H9 (cell line): Measurements from ENCODE around the gene DTD1. TPM values are rescaled to one million over a fixed set of nuclear protein-coding genes. Genes with fewer than 3 reads are reported as not detected.

Experiments
- DNase-seq: peaks from one replicate; pipeline ENCODE4 v3.0.0-alpha.2; 2017
- H2AFZ ChIP-seq: one replicate; pipeline ENCODE4 v1.6.1; 2013; ENCODE audit warnings: mild to moderate bottlenecking, low read length, control low read depth, moderate library complexity
- H2AK5ac ChIP-seq: 2 replicates; pipeline ENCODE4 v1.6.1; 2013; ENCODE audit warnings: low read length, control low read depth, mixed read lengths; ENCODE audit not compliant: insufficient read length
- H2BK120ac ChIP-seq: one replicate; pipeline ENCODE4 v1.6.1; 2013; ENCODE audit warnings: low read depth, mild to moderate bottlenecking, low read length, control low read depth, inconsistent platforms; ENCODE audit not compliant: poor library complexity, severe bottlenecking
- H2BK12ac ChIP-seq: 2 replicates; pipeline ENCODE4 v1.6.1; 2013; ENCODE audit warnings: low read length, control low read depth, mixed read lengths, low read depth; ENCODE audit not compliant: insufficient read length
- H2BK15ac ChIP-seq: 2 replicates; pipeline ENCODE4 v1.6.1; 2013; ENCODE audit warnings: low read depth, low read length, control low read depth
- H2BK20ac ChIP-seq: one replicate; pipeline ENCODE4 v1.6.1; 2013; ENCODE audit warnings: low read depth, mild to moderate bottlenecking, low read length, control low read depth, inconsistent platforms; ENCODE audit not compliant: poor library complexity, severe bottlenecking
- H2BK5ac ChIP-seq: 2 replicates; pipeline ENCODE4 v1.6.1; 2013; ENCODE audit warnings: low read length, control low read depth, mixed read lengths; ENCODE audit not compliant: insufficient read length
- H3K14ac ChIP-seq: 2 replicates; pipeline ENCODE4 v1.6.1; 2013; ENCODE audit warnings: low read length, control low read depth; ENCODE audit not compliant: insufficient read depth
- H3K18ac ChIP-seq: 2 replicates; pipeline ENCODE4 v1.6.1; 2013; ENCODE audit warnings: low read depth, mild to moderate bottlenecking, mixed read lengths, low read length, control low read depth; ENCODE audit not compliant: insufficient read length
- H3K23ac ChIP-seq: 2 replicates; pipeline ENCODE4 v1.6.1; 2013; ENCODE audit warnings: low read length, control low read depth, mixed read lengths, low read depth; ENCODE audit not compliant: insufficient read length
- H3K23me2 ChIP-seq: 2 replicates; pipeline ENCODE4 v1.6.1; 2013; ENCODE audit warnings: low read depth, mild to moderate bottlenecking, mixed read lengths, low read length, control low read depth; ENCODE audit not compliant: insufficient read length, poor library complexity, severe bottlenecking
- H3K27ac ChIP-seq: 2 replicates; pipeline ENCODE4 v1.5.1; 2013; ENCODE audit warnings: low read length, control low read depth, mixed read lengths, low read depth; ENCODE audit not compliant: insufficient read length
- H3K27me3 ChIP-seq: 2 replicates; pipeline ENCODE4 v1.6.1; 2013; ENCODE audit warnings: low read length, control low read depth, inconsistent platforms; ENCODE audit not compliant: insufficient read depth
- H3K4ac ChIP-seq: 2 replicates; pipeline ENCODE4 v1.6.1; 2013; ENCODE audit warnings: low read depth, mild to moderate bottlenecking, control low read depth, inconsistent platforms, low read length, moderate library complexity
- H3K4me1 ChIP-seq: 2 replicates; pipeline ENCODE4 v1.6.1; 2013; ENCODE audit warnings: low read length, control low read depth, inconsistent platforms; ENCODE audit not compliant: insufficient read depth
- H3K4me2 ChIP-seq: 2 replicates; pipeline ENCODE4 v1.6.1; 2013; ENCODE audit warnings: low read length, control low read depth, mixed read lengths; ENCODE audit not compliant: insufficient read length, insufficient read depth
- H3K56ac ChIP-seq: 2 replicates; pipeline ENCODE4 v1.6.1; 2013; ENCODE audit warnings: low read depth, mild to moderate bottlenecking, mixed read lengths, low read length, control low read depth; ENCODE audit not compliant: insufficient read length
- H3K79me1 ChIP-seq: 2 replicates; pipeline ENCODE4 v1.6.1; 2013; ENCODE audit warnings: low read depth, mild to moderate bottlenecking, moderate library complexity, low read length, control low read depth, inconsistent platforms; ENCODE audit not compliant: insufficient read depth, poor library complexity, severe bottlenecking
- H3K79me2 ChIP-seq: 2 replicates; pipeline ENCODE4 v1.6.1; 2013; ENCODE audit warnings: low read length, control low read depth, inconsistent platforms; ENCODE audit not compliant: insufficient read depth
- H3K9ac ChIP-seq: 2 replicates; pipeline ENCODE4 v1.6.1; 2013; ENCODE audit warnings: low read length, control low read depth, mixed read lengths; ENCODE audit not compliant: insufficient read length; ENCODE audit errors: extremely low read depth
- H3K9me3 ChIP-seq: one replicate; pipeline ENCODE4 v1.6.1; 2013; ENCODE audit warnings: low read depth, low read length, inconsistent platforms; ENCODE audit not compliant: control insufficient read depth
- H3T11ph ChIP-seq: one replicate; pipeline ENCODE4 v1.6.1; 2013; ENCODE audit warnings: mild to moderate bottlenecking, low read length, control low read depth, inconsistent platforms
- H4K20me1 ChIP-seq: one replicate; pipeline ENCODE4 v1.6.1; 2013; ENCODE audit not compliant: control insufficient read depth, insufficient read length, insufficient read depth
- H4K5ac ChIP-seq: 2 replicates; pipeline ENCODE4 v1.6.1; 2013; ENCODE audit warnings: low read depth, mild to moderate bottlenecking, mixed read lengths, low read length, control low read depth; ENCODE audit not compliant: insufficient read length
- H4K8ac ChIP-seq: replicated peaks from 2 replicates; pipeline ENCODE4 v1.6.1; 2013; ENCODE audit warnings: low read length, control low read depth, mixed read lengths, low read depth; ENCODE audit not compliant: insufficient read length
- H4K91ac ChIP-seq: 2 replicates; pipeline ENCODE4 v1.6.1; 2013; ENCODE audit warnings: low read depth, mild to moderate bottlenecking, moderate library complexity, mixed read lengths, low read length, control low read depth; ENCODE audit not compliant: insufficient read length
- H3K27ac Mint-ChIP-seq, 3 experiments: 2 replicates in 2 of 3; 3 replicates in 1 of 3; pipeline ENCODE4 v1.8.0; 2020 to 2021; ENCODE audit warnings: mixed read lengths in 3 of 3, mild to moderate bottlenecking in 1 of 3, moderate library complexity in 1 of 3
- H3K27me3 Mint-ChIP-seq: 2 replicates; pipeline ENCODE4 v1.8.0; 2021; ENCODE audit warnings: low read depth, mild to moderate bottlenecking, moderate library complexity, mixed read lengths
- H3K36me3 Mint-ChIP-seq, 3 experiments: 2 replicates in 2 of 3; 3 replicates in 1 of 3; pipeline ENCODE4 v1.8.0; 2020 to 2021; ENCODE audit warnings: low read depth in 3 of 3, mixed read lengths in 3 of 3; ENCODE audit not compliant: insufficient read depth in 1 of 3
- H3K4me1 Mint-ChIP-seq, 2 experiments: 2 replicates each; pipeline ENCODE4 v1.8.0; 2020; ENCODE audit warnings: mixed read lengths in 2 of 2
- H3K4me3 Mint-ChIP-seq, 2 experiments: 2 replicates in 1 of 2; 3 replicates in 1 of 2; pipeline ENCODE4 v1.8.0; 2020 to 2021; ENCODE audit warnings: mild to moderate bottlenecking in 2 of 2, mixed read lengths in 2 of 2, moderate library complexity in 1 of 2
- H3K9me3 Mint-ChIP-seq, 2 experiments: 2 replicates in 1 of 2; 3 replicates in 1 of 2; pipeline ENCODE4 v1.8.0; 2020; ENCODE audit warnings: mild to moderate bottlenecking in 2 of 2, mixed read lengths in 2 of 2, moderate library complexity in 1 of 2
- WGBS: extraction: QIAGEN DNeasy Blood & Tissue Kit; methylation state at CpG from one replicate; pipeline ENCODE4 v1.1.7; 2013; ENCODE audit warnings: missing lambda C conversion rate, low lambda C conversion rate, mixed read lengths; ENCODE audit not compliant: insufficient read length; ENCODE audit errors: extremely low coverage; 5-methylcytosine and 5-hydroxymethylcytosine counted together
- total RNA-seq: library from RNA; stranded (reverse); gene quantifications from 2 replicates; pipeline ENCODE4 v1.2.1, GENCODE V29; 2021
- TF ChIP-seq, protein P1 (sequence below): fragments of 200-600 bp; sonication (generic); conservative IDR thresholded peaks from 3 replicates; pipeline ENCODE4 v1.8.0; 2021; ENCODE audit warnings: antibody characterized with exemption, mild to moderate bottlenecking

The DTD1 gene
- total RNA-seq, 1 experiment from 2014 or later: 62.0 TPM

DNA sequence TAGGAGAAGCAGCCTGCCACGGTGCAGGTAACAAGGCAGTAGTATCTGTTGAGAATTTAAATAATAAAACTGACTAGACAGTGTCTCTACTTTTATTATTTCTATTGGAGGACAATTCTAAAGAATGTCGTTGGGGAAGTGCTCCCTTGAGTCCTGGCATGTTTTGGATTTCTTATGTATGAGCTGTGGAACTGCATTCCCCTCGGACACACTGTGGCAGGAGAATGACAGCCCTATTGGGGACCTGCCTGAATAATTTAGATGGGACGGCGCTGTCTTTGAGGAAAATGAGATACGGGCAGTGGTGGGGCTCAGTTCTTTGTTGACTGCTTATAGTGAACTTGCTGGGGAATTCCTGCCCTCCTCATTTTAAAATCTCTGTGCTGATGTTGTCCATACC, 223.3 kb downstream of the DTD1 start:
- Mint-ChIP-seq H3K4me1 (no peaks in the 10 kb centered on the region), H3K4me3 (no peak overlapping the region), H3K36me3 (no peaks in the 10 kb centered on the region), H3K27ac (no peak overlapping the region), H3K9me3 (no peaks in the 10 kb centered on the region), H3K27me3 (peaks cover 10% of the 10 kb centered on the region)
- Histone ChIP-seq H4K8ac (no peak overlapping the region), H3K4me1 (no peaks in the 10 kb centered on the region), H3K4ac (no peak overlapping the region), H2BK5ac (no peak overlapping the region), H3K79me1 (no peaks in the 10 kb centered on the region), H3K23me2 (no peaks in the 10 kb centered on the region), H4K20me1 (no peaks in the 10 kb centered on the region), H3K18ac (no peak overlapping the region), H3T11ph (no peak overlapping the region), H2BK12ac (no peak overlapping the region), H3K27ac (no peak overlapping the region), H3K14ac (no peak overlapping the region), H4K5ac (no peak overlapping the region), H3K9me3 (no peaks in the 10 kb centered on the region), H4K91ac (no peak overlapping the region), H2BK120ac (no peak overlapping the region), H3K23ac (no peak overlapping the region), H2BK15ac (no peak overlapping the region), H2AFZ (no peak overlapping the region), H3K9ac (no peak overlapping the region), H3K27me3 (no peaks in the 10 kb centered on the region), H3K56ac (no peak overlapping the region), H2BK20ac (no peak overlapping the region), H2AK5ac (no peak overlapping the region), H3K79me2 (no peaks in the 10 kb centered on the region), H3K4me2 (no peak overlapping the region)
- TF ChIP-seq, protein P1, sequence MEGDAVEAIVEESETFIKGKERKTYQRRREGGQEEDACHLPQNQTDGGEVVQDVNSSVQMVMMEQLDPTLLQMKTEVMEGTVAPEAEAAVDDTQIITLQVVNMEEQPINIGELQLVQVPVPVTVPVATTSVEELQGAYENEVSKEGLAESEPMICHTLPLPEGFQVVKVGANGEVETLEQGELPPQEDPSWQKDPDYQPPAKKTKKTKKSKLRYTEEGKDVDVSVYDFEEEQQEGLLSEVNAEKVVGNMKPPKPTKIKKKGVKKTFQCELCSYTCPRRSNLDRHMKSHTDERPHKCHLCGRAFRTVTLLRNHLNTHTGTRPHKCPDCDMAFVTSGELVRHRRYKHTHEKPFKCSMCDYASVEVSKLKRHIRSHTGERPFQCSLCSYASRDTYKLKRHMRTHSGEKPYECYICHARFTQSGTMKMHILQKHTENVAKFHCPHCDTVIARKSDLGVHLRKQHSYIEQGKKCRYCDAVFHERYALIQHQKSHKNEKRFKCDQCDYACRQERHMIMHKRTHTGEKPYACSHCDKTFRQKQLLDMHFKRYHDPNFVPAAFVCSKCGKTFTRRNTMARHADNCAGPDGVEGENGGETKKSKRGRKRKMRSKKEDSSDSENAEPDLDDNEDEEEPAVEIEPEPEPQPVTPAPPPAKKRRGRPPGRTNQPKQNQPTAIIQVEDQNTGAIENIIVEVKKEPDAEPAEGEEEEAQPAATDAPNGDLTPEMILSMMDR: no peak
- no peak for DNase-seq
- WGBS: no CpG with 5 or more reads among the region's 6 CpGs
